A673 (cell line): ENCODE measurements around the gene ROR1. TPM values are rescaled to one million over a fixed set of nuclear protein-coding genes. Genes with fewer than 3 reads are reported as not detected.

Experiments
- BruUV-seq: library from RNA; stranded (reverse); fragments of 400-500 nt; replicated peaks from 2 replicates; lab custom pipeline; 2021; lab: Mats Ljungman, UMichigan
- CTCF ChIA-PET: fragments of 300-600 bp; sonication (Branson Sonifier 250); formaldehyde crosslinking; loops from one replicate; lab custom pipeline; 2022; ENCODE audit warnings: antibody characterized with exemption; lab: Charles Lee
- POLR2A ChIA-PET: fragments of 300-600 bp; sonication (Branson Sonifier 250); formaldehyde crosslinking; loops from one replicate; lab custom pipeline; 2022; ENCODE audit warnings: antibody characterized with exemption; ENCODE audit not compliant: low non-redundant PET; lab: Charles Lee
- DNase-seq: peaks from one replicate; pipeline ENCODE4 v3.0.0-alpha.2; 2015; ENCODE audit warnings: low spot score
- H3K27ac ChIP-seq: fragments of 200-600 bp; sonication (generic); 2 replicates; pipeline ENCODE4 v1.5.1; 2016; ENCODE audit warnings: mixed run types, low read depth, mild to moderate bottlenecking, mixed read lengths, antibody characterized with exemption, low read length; ENCODE audit not compliant: poor library complexity, severe bottlenecking
- H3K27me3 ChIP-seq: fragments of 200-600 bp; sonication (generic); replicated peaks from 2 replicates; pipeline ENCODE4 v1.6.1; 2017; ENCODE audit warnings: mixed run types, low read depth, mild to moderate bottlenecking, mixed read lengths, antibody characterized with exemption, low read length; ENCODE audit not compliant: insufficient read depth, poor library complexity
- H3K36me3 ChIP-seq: fragments of 200-600 bp; sonication (generic); 2 replicates; pipeline ENCODE4 v1.6.1; 2016; ENCODE audit warnings: mixed run types, mild to moderate bottlenecking, mixed read lengths, antibody characterized with exemption, low read length; ENCODE audit not compliant: insufficient read depth, poor library complexity, severe bottlenecking
- H3K4me1 ChIP-seq: fragments of 200-600 bp; sonication (generic); 2 replicates; pipeline ENCODE4 v1.6.1; 2017; ENCODE audit warnings: mixed run types, mild to moderate bottlenecking, mixed read lengths, antibody characterized with exemption, low read length; ENCODE audit not compliant: insufficient read depth, poor library complexity, severe bottlenecking
- H3K4me3 ChIP-seq: fragments of 200-600 bp; sonication (generic); 2 replicates; pipeline ENCODE4 v1.5.1; 2016; ENCODE audit warnings: low read depth, mixed run types, mild to moderate bottlenecking, mixed read lengths, low read length; ENCODE audit not compliant: poor library complexity, severe bottlenecking
- H3K9me3 ChIP-seq: fragments of 200-600 bp; sonication (generic); 2 replicates; pipeline ENCODE4 v1.6.1; 2016; ENCODE audit warnings: mixed run types, low read depth, mild to moderate bottlenecking, mixed read lengths, antibody characterized with exemption, low read length; ENCODE audit not compliant: poor library complexity, severe bottlenecking
- EZH2 ChIP-seq: fragments of 200-600 bp; sonication (generic); IDR thresholded peaks from 2 replicates; pipeline ENCODE4 v1.6.1; 2017; ENCODE audit warnings: borderline replicate concordance, low read depth, mild to moderate bottlenecking, mixed read lengths, antibody characterized with exemption, low read length; ENCODE audit not compliant: poor library complexity, severe bottlenecking
- intact Hi-C: fragments of 100-400 bp; cut with micrococcal nuclease; formaldehyde crosslinking; loops from one replicate; pipeline ENCODE4 v1.10.0; 2022; ENCODE audit not compliant: unreplicated experiment
- total RNA-seq: library from RNA; stranded (reverse); gene quantifications from 2 replicates; pipeline ENCODE4 v1.2.3, GENCODE V29; 2021
- TF ChIP-seq, protein P1 (sequence below): fragments of 300-800, 200-600 bp; sonication (generic); conservative IDR thresholded peaks from 2 replicates; pipeline ENCODE4 v1.5.1; 2017; ENCODE audit warnings: low read depth, mild to moderate bottlenecking, antibody characterized with exemption, low read length, moderate library complexity, mixed read lengths

Gene ROR1
- total RNA-seq, 1 experiment from 2014 or later: 7.4 TPM

DNA sequence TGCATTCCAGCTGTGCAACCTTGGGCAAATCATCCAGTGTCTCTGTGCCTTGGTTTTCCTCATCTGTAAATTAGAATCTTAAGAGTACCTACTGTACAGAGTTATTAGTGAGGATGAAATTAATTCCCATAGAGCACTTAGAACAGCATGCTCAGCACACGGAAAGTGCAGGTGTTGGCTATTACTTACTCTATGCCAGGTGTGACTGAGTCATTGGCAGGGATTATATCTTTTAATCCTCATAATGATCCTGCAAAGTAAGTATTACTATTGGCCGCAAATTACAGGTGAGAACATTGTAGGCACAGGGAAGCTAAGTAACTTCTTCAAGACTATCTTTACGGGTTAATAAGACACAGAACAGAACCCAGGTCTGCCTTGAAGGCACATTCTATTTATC is 423.3 kb downstream of the ROR1 start:
- no peak for DNase-seq
- ChIA-PET POLR2A (no interaction called here), CTCF (no interaction called here)
- Histone ChIP-seq H3K4me1 (no peaks in the 10 kb centered on the region), H3K36me3 (no peaks in the 10 kb centered on the region), H3K4me3 (no peak overlapping the region), H3K27me3 (no peaks in the 10 kb centered on the region), H3K9me3 (no peaks in the 10 kb centered on the region), H3K27ac (no peak overlapping the region)
- intact Hi-C loops: no loop called here
- TF ChIP-seq, protein P1, sequence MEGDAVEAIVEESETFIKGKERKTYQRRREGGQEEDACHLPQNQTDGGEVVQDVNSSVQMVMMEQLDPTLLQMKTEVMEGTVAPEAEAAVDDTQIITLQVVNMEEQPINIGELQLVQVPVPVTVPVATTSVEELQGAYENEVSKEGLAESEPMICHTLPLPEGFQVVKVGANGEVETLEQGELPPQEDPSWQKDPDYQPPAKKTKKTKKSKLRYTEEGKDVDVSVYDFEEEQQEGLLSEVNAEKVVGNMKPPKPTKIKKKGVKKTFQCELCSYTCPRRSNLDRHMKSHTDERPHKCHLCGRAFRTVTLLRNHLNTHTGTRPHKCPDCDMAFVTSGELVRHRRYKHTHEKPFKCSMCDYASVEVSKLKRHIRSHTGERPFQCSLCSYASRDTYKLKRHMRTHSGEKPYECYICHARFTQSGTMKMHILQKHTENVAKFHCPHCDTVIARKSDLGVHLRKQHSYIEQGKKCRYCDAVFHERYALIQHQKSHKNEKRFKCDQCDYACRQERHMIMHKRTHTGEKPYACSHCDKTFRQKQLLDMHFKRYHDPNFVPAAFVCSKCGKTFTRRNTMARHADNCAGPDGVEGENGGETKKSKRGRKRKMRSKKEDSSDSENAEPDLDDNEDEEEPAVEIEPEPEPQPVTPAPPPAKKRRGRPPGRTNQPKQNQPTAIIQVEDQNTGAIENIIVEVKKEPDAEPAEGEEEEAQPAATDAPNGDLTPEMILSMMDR: no peak
- TF ChIP-seq EZH2: no peak
- BruUV-seq: no TSS peak

DNA sequence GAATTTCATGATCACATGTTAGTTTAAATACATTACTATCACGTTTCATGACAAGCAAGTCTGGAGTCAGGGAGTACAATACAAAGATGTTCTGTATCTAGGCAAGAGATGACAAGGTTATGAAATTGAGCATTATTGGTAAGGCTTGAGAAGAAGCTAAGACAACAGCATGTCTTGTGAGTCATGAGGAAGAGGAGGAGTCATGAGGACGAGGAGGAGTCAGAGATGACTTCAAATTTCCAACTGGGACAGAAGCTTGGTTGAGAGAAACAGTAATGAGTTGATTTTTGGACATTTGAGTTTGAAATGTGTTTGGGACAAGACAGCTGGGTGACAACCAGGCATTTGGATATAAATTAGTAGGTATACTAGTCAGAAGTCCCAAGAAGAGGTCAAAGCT is 425.3 kb downstream of the ROR1 start:
- Histone ChIP-seq H3K27me3 (no peaks in the 10 kb centered on the region), H3K36me3 (no peaks in the 10 kb centered on the region), H3K4me3 (no peak overlapping the region), H3K4me1 (no peaks in the 10 kb centered on the region), H3K9me3 (no peaks in the 10 kb centered on the region), H3K27ac (no peak overlapping the region)
- BruUV-seq: no TSS peak
- DNase-seq: no peak
- POLR2A ChIA-PET: no interaction called here
- CTCF ChIA-PET: no interaction called here
- no peak for TF ChIP-seq EZH2
- TF ChIP-seq, protein P1: no peak
- intact Hi-C loops: no loop called here

DNA sequence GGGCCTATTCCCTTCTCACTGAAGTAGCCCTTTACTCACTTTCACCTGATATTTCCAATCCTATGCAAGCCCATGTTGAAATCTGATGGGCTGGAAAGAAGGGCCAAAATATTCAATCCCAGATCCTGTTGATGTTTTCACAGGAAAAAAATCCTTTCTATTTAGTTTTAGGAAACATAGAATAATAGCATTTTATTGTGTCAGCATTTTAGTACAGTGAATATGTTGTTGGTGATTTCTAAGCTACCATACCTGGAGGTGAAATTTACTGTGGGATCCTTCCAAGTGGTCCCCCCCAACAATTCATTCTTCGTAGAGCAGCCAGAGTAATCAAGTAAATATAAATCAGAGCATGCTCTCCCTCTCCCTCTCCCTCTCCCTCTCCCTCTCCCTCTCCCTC is 426.2 kb downstream of the ROR1 start:
- POLR2A ChIA-PET: no interaction called here
- Histone ChIP-seq H3K27ac (no peak overlapping the region), H3K4me3 (no peak overlapping the region), H3K27me3 (no peaks in the 10 kb centered on the region), H3K36me3 (no peaks in the 10 kb centered on the region), H3K9me3 (no peaks in the 10 kb centered on the region), H3K4me1 (no peaks in the 10 kb centered on the region)
- no TSS peak for BruUV-seq
- intact Hi-C loops: no loop called here
- CTCF ChIA-PET: interaction anchor here (0.7 kb wide), 1 partner anchor 30 kb away, joined by 3 read pairs; no protein-coding TSS in a partner anchor
- TF ChIP-seq EZH2: no peak
- TF ChIP-seq, protein P1: no peak
- no peak for DNase-seq
